Measurements from ENCODE around the gene CEP104. TPM values are rescaled to one million over a fixed set of nuclear protein-coding genes. Genes with fewer than 3 reads are reported as not detected.

Gene CEP104
- total RNA-seq, 1 experiment from 2014 or later = 35.6 TPM

DNA sequence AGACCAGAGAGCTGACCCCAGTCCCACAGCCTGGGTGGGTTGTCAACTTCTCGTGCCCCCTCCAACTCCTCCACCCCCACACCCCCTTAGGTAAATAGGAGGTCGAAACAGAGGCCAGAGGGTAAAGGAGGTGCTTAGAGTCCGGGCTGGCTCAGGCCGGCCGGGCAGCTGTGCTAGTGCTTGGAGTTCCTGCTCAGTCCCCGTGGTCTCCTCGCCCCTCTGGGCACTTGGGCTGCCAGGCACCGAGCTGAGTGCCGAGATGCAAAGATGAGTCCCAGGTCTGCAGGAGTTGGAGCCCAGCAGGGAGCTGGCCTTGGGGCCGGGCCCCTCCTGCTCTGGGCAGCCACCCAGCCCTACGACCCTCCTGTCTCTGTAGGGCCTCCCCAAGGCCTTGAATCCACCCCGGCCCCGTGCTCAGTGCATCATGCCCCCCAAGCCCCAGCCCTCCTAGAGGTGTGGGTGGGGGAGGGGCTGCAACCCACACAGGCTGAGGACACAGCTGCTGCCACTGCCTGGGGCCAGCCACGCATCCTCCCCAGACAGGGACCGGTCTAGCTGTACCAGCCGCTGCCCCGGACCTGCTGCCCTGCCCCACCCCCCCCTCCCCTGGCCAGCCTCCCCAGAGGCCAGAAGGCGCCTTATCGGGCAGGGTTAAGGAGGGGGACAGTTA is 82.6 kb downstream of the CEP104 start:
- ChIA-PET CTCF (no interaction called here), POLR2A (no interaction called here)
- H3K36me3 Mint-ChIP-seq (ENCODE audit: insufficient read depth, unreplicated experiment) = peaks cover 1% of the 10 kb centered on the region
- intact Hi-C loops (cut with micrococcal nuclease; ENCODE audit: unreplicated experiment) = no loop called here
- no peaks in the 10 kb centered on the region for H3K27me3 Mint-ChIP-seq (ENCODE audit: insufficient read depth, unreplicated experiment)
- H3K4me3 Mint-ChIP-seq (ENCODE audit: unreplicated experiment) = no peak overlapping the region
- H3K4me1 Mint-ChIP-seq (ENCODE audit: low read depth, unreplicated experiment) = no peaks in the 10 kb centered on the region
- no peak overlapping the region for H3K4me3 ChIP-seq (ENCODE audit: low read depth, low read length)
- H3K4me1 ChIP-seq = peaks cover 26% of the 10 kb centered on the region; the same call in 1 of the 2 replicates
- no peak overlapping the region for H3K27ac Mint-ChIP-seq (ENCODE audit: unreplicated experiment)
- H3K9me3 ChIP-seq = no peaks in the 10 kb centered on the region
- no peaks in the 10 kb centered on the region for H3K36me3 ChIP-seq (ENCODE audit: control insufficient read depth, insufficient read depth, low read length)
- H3K27me3 ChIP-seq (replicated peaks; ENCODE audit: control insufficient read depth, insufficient read depth, low read length) = no peaks in the 10 kb centered on the region
- TF ChIP-seq, protein P1, sequence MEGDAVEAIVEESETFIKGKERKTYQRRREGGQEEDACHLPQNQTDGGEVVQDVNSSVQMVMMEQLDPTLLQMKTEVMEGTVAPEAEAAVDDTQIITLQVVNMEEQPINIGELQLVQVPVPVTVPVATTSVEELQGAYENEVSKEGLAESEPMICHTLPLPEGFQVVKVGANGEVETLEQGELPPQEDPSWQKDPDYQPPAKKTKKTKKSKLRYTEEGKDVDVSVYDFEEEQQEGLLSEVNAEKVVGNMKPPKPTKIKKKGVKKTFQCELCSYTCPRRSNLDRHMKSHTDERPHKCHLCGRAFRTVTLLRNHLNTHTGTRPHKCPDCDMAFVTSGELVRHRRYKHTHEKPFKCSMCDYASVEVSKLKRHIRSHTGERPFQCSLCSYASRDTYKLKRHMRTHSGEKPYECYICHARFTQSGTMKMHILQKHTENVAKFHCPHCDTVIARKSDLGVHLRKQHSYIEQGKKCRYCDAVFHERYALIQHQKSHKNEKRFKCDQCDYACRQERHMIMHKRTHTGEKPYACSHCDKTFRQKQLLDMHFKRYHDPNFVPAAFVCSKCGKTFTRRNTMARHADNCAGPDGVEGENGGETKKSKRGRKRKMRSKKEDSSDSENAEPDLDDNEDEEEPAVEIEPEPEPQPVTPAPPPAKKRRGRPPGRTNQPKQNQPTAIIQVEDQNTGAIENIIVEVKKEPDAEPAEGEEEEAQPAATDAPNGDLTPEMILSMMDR (IDR thresholded peaks at IDR 0.05; ENCODE audit: insufficient read depth in 1 of 2, low read depth in 1 of 2, low read length in 1 of 2, severe bottlenecking in 1 of 2, unreplicated experiment in 1 of 2) = no peak
- DNase-seq = no peak
- H3K9me3 Mint-ChIP-seq (ENCODE audit: unreplicated experiment) = no peaks in the 10 kb centered on the region
- no TSS peak for BruUV-seq (replicated peaks)

DNA sequence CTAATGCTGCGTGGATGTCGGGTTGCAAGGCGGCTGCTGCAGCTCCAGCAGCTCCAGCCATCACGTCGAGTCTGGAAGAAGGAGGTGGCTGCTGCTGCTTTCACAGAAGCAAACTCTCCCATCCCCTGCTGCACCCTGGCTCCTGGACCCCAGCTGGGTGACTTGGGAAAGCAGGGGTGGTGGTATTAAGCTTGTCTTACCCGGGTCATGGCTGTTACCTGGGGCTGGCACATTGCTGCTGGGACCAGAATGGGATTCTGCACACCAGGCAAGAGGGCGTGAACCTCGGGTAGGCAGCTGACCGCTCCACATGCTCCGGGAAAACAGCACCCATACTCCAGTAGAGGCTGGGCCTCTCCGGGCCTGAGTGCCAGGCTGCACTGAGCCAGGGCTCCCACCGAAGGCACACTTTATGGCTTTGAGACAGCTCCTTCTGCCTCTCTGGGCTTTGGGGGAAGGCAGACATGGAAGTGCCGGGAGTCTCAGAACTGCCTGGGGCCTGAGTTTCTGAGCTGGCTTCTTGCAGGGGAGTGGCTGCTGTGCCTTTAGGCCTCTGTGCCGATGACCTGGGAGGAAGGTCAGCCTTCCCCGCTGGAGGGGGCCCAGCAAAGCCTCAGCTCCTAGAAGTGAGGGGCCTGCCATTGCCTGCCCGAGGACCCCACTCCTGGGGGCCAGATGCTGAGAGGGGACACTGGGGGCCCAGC is 83.3 kb downstream of the CEP104 start:
- intact Hi-C loops (cut with micrococcal nuclease; ENCODE audit: unreplicated experiment) = loop anchor here (2.0 kb wide), 1 partner anchor 49 kb away; no protein-coding TSS in a partner anchor

More for the DNA sequence above, 83.3 kb downstream of the CEP104 start:
- H3K36me3 Mint-ChIP-seq (ENCODE audit: insufficient read depth, unreplicated experiment) = no peaks in the 10 kb centered on the region
- H3K36me3 ChIP-seq (ENCODE audit: control insufficient read depth, insufficient read depth, low read length) = no peaks in the 10 kb centered on the region
- H3K4me3 ChIP-seq (ENCODE audit: low read depth, low read length) = no peak overlapping the region
- H3K9me3 ChIP-seq = no peaks in the 10 kb centered on the region
- H3K4me1 Mint-ChIP-seq (ENCODE audit: low read depth, unreplicated experiment) = no peaks in the 10 kb centered on the region
- no peaks in the 10 kb centered on the region for H3K27me3 ChIP-seq (replicated peaks; ENCODE audit: control insufficient read depth, insufficient read depth, low read length)
- no TSS peak for BruUV-seq (replicated peaks)
- peak overlapping the region; percentile 61 for H3K4me3 Mint-ChIP-seq (ENCODE audit: unreplicated experiment)
- H3K9me3 Mint-ChIP-seq (ENCODE audit: unreplicated experiment) = no peaks in the 10 kb centered on the region
- DNase-seq = no peak
- H3K27ac Mint-ChIP-seq (ENCODE audit: unreplicated experiment) = no peak overlapping the region
- TF ChIP-seq, protein P1 (IDR thresholded peaks at IDR 0.05; ENCODE audit: insufficient read depth in 1 of 2, low read depth in 1 of 2, low read length in 1 of 2, severe bottlenecking in 1 of 2, unreplicated experiment in 1 of 2) = no peak
- POLR2A ChIA-PET = no interaction called here
- H3K27me3 Mint-ChIP-seq (ENCODE audit: insufficient read depth, unreplicated experiment) = no peaks in the 10 kb centered on the region
- CTCF ChIA-PET = no interaction called here
- H3K4me1 ChIP-seq = peaks cover 26% of the 10 kb centered on the region; the same call in 1 of the 2 replicates
